HG03432 (cell line): ENCODE measurements around the gene NPHS2.
"Not testable (repeated sequence)": the region's sequence is repeated elsewhere in the genome, so short reads cannot be mapped to it uniquely, and the experiment has no call there.

ENCODE experiments used
- ATAC-seq: cut with Tn5 transposase; IDR thresholded peaks from one replicate; pipeline ENCODE4 v1.9.1; 2021; ENCODE audit warnings: mild to moderate bottlenecking, moderate library complexity; ENCODE audit not compliant: unreplicated experiment

NPHS2 gene

GRCh38 chr1:179548666-179549367 lies 26.9 kb downstream of the NPHS2 start:
- ATAC-seq, result no peak

GRCh38 chr1:179547021-179547535 lies 28.7 kb downstream of the NPHS2 start:
- ATAC-seq, result no peak

GRCh38 chr1:179545321-179545720 lies 30.4 kb downstream of the NPHS2 start:
- no peak for ATAC-seq

GRCh38 chr1:179541774-179542173 lies 34.0 kb downstream of the NPHS2 start:
- ATAC-seq, result no peak

- no peak for ATAC-seq
These were observed 45.4 kb downstream of the NPHS2 start for GRCh38 chr1:179530352-179530751.

GRCh38 chr1:179529482-179530195 lies 46.1 kb downstream of the NPHS2 start:
- no peak for ATAC-seq

- ATAC-seq, result not testable (repeated sequence)
These were observed 57.2 kb downstream of the NPHS2 start for GRCh38 chr1:179518544-179518943.

- no peak for ATAC-seq
These were observed 58.6 kb downstream of the NPHS2 start for GRCh38 chr1:179516976-179517705.

- ATAC-seq, result peak; percentile 90
These were observed 65.7 kb downstream of the NPHS2 start for GRCh38 chr1:179510038-179510437.

GRCh38 chr1:179509384-179509783 lies 66.4 kb downstream of the NPHS2 start:
- ATAC-seq, result no peak

GRCh38 chr1:179506199-179506598 lies 69.5 kb downstream of the NPHS2 start:
- ATAC-seq, result no peak
